Renal cortex interstitium (tissue), 15 donors: ENCODE results near the gene OR4K13. TPM values are rescaled to one million over a fixed set of nuclear protein-coding genes. Genes with fewer than 3 reads are reported as not detected.

Experiments
- DNase-seq, 11 donors: peaks; one replicate each; pipeline ENCODE4 v3.0.0-alpha.2; 2013; ENCODE audit warnings: low read depth in 9 of 11, low spot score in 4 of 11; ENCODE audit errors: extremely low read depth in 1 of 11
- long read RNA-seq, 16 experiments: transcript quantifications; one replicate each; lab custom pipeline, GENCODE V29; 2026
- polyA plus RNA-seq, 3 donors: library from polyadenylated mRNA; unstranded; fragments of 120-200 nt; gene quantifications; one replicate each; pipeline ENCODE4 v1.2.1, GENCODE V29; 2013; ENCODE audit not compliant: insufficient read length in 3 of 3

OR4K13 gene
- under 1 TPM in 1 of 3 donors, not detected in 2; 0.01 TPM for polyA plus RNA-seq
- long read RNA-seq, donor 1, result 0 reads
- long read RNA-seq, donor 2, result 0 reads
- long read RNA-seq, donor 3, result 0 reads
- long read RNA-seq, donor 4, result 0 reads
- long read RNA-seq, donor 5, result 0 reads
- long read RNA-seq, donor 6, result 0 reads
- long read RNA-seq, donor 7, result 0 reads
- long read RNA-seq, donor 8, result 0 reads
- long read RNA-seq, donor 9, result 0 reads
- long read RNA-seq, donor 10, result 0 reads
- long read RNA-seq, donor 11, result 0 reads
- long read RNA-seq, donor 12, result 0 reads
- long read RNA-seq, donor 13, result 0 reads
- long read RNA-seq, donor 14, result 0 reads
- long read RNA-seq, donor 15, result 0 reads
- long read RNA-seq, donor 16, result 0 reads

GRCh38 chr14:20035938-20036337 is at the start of gene OR4K13:
OR4K13 (minus strand) TSS chr14:20036038; CDS start chr14:20034758, 1,280 bp downstream.
- DNase-seq, result no peak

- no peak for DNase-seq
Observed at GRCh38 chr14:20059745-20060144, 23.9 kb upstream of the OR4K13 start, which contains the start of gene OR4L1. OR4L1 (plus strand) TSS chr14:20060045; CDS start chr14:20060045, 0 bp downstream.

GRCh38 chr14:20048202-20048601 is 12.4 kb upstream of the OR4K13 start:
- DNase-seq, result no peak

- no peak for DNase-seq
Observed at GRCh38 chr14:20044243-20044642, 8.4 kb upstream of the OR4K13 start.

- no peak for DNase-seq
Observed at GRCh38 chr14:20035449-20035848, 389 bp downstream of the OR4K13 start.

- no peak for DNase-seq
Observed at GRCh38 chr14:20031058-20031457, 4.8 kb downstream of the OR4K13 start.

GRCh38 chr14:20019257-20019865 is 16.5 kb downstream of the OR4K13 start, which contains the start of gene OR4K14:
OR4K14 (minus strand) TSS chr14:20019307; CDS start chr14:20015193, 4,114 bp downstream.
- DNase-seq, result no peak

GRCh38 chr14:20008156-20008555 is 27.7 kb downstream of the OR4K13 start:
- no peak for DNase-seq

- no peak for DNase-seq
Observed at GRCh38 chr14:20002319-20002718, 33.5 kb downstream of the OR4K13 start.

- no peak for DNase-seq
Observed at GRCh38 chr14:20001863-20002262, 34.0 kb downstream of the OR4K13 start, which contains the start of gene OR4Q2. OR4Q2 (plus strand) TSS chr14:20002163.

- no peak for DNase-seq
Observed at GRCh38 chr14:19993438-19993837, 42.4 kb downstream of the OR4K13 start.

Other genes starting within 250 kb of the OR4K13 start
- not detected for gene OR4N2, start 232.3 kb downstream of the OR4K13 start, polyA plus RNA-seq
- not detected for gene OR4K2, start 160.9 kb downstream of the OR4K13 start, polyA plus RNA-seq
- not detected for gene OR4K5, start 115.4 kb downstream of the OR4K13 start, polyA plus RNA-seq
- not detected for gene OR4K1, start 105.1 kb downstream of the OR4K13 start, polyA plus RNA-seq
- not detected for gene OR4K15, start 60.4 kb downstream of the OR4K13 start, polyA plus RNA-seq
- gene OR4Q2, start 33.9 kb downstream of the OR4K13 start, polyA plus RNA-seq, result not detected
- gene OR4K14, start 16.7 kb downstream of the OR4K13 start, polyA plus RNA-seq, result not detected
- not detected for gene OR4L1, start 24.0 kb upstream of the OR4K13 start, polyA plus RNA-seq
- gene OR4K17, start 74.7 kb upstream of the OR4K13 start, polyA plus RNA-seq, result under 1 TPM; 0.03 to 0.11 (median 0.04) TPM
- gene OR4N5, start 102.8 kb upstream of the OR4K13 start, polyA plus RNA-seq, result not detected
- gene OR11G2, start 154.9 kb upstream of the OR4K13 start, polyA plus RNA-seq, result under 1 TPM in 1 of 3 donors, not detected in 2; 0.05 TPM
- gene OR11H6, start 187.7 kb upstream of the OR4K13 start, polyA plus RNA-seq, result not detected
- gene OR11H7, start 192.9 kb upstream of the OR4K13 start, polyA plus RNA-seq, result under 1 TPM; 0.26 to 0.60 (median 0.26) TPM
- under 1 TPM in 1 of 3 donors, not detected in 2; 0.14 TPM for gene OR11H4, start 203.2 kb upstream of the OR4K13 start, polyA plus RNA-seq